B cell (primary cell): Measurements from ENCODE around the gene NPSR1. TPM values are rescaled to one million over a fixed set of nuclear protein-coding genes. Genes with fewer than 3 reads are reported as not detected.

ENCODE experiments used
- ATAC-seq: fragments of 200-7000 bp; cut with Tn5 transposase; one replicate; pipeline ENCODE4 v1.10.0; 2021; ENCODE audit warnings: low read depth, mild to moderate bottlenecking, moderate number of reproducible peaks, moderate library complexity
- CTCF ChIA-PET: fragments of 350-600 bp; sonication (Branson Sonifier 250); formaldehyde crosslinking; loops from one replicate; lab custom pipeline; 2021; ENCODE audit warnings: antibody characterized with exemption, inconsistent platforms; lab: Charles Lee
- POLR2A ChIA-PET: fragments of 350-600 bp; sonication (Branson Sonifier 250); formaldehyde crosslinking; loops from one replicate; lab custom pipeline; 2021; ENCODE audit warnings: antibody characterized with exemption; lab: Charles Lee
- DNase-seq: peaks from one replicate; pipeline ENCODE4 v3.0.0; 2013
- H2AFZ ChIP-seq: 2 replicates; pipeline ENCODE4 v1.6.1; 2012; ENCODE audit warnings: mild to moderate bottlenecking, low read depth, low read length; ENCODE audit not compliant: insufficient read depth, poor library complexity, severe bottlenecking
- H3K27ac ChIP-seq, 2 donors: 1 replicate in 1 of 2; 2 replicates in 1 of 2; pipeline ENCODE4 v1.5.1; 2012 to 2013; ENCODE audit warnings: low read length in 2 of 2, mild to moderate bottlenecking in 2 of 2, moderate library complexity in 1 of 2
- H3K27me3 ChIP-seq, 4 experiments: fragments of 200-600 bp in 1 of 4; sonication (generic) in 1 of 4; replicated peaks in 1 of 4; 1 replicate in 2 of 4; 2 replicates in 2 of 4; pipeline versions ENCODE4 v1.6.1 to v1.7.0; 2013 to 2016; ENCODE audit warnings: low read length in 3 of 4, mild to moderate bottlenecking in 2 of 4, mixed read lengths in 1 of 4, moderate library complexity in 1 of 4; ENCODE audit not compliant: insufficient read depth in 4 of 4, control insufficient read depth in 3 of 4; ENCODE audit errors: control extremely low read depth in 1 of 4
- H3K36me3 ChIP-seq, 2 experiments: replicated peaks in 1 of 2; 1 replicate in 1 of 2; 2 replicates in 1 of 2; pipeline versions ENCODE4 v1.6.1 to v1.7.1; 2013; ENCODE audit warnings: low read length in 1 of 2; ENCODE audit not compliant: insufficient read depth in 2 of 2, control insufficient read depth in 1 of 2; ENCODE audit errors: control extremely low read depth in 1 of 2, extremely low read depth in 1 of 2
- H3K4me1 ChIP-seq, 2 donors: fragments of 200-600 bp in 1 of 2; sonication (generic) in 1 of 2; 1 replicate in 1 of 2; 2 replicates in 1 of 2; pipeline versions ENCODE4 v1.5.1 to v1.6.1; 2013 to 2017; ENCODE audit warnings: low read length in 2 of 2; ENCODE audit not compliant: control insufficient read depth in 2 of 2, insufficient read depth in 2 of 2
- H3K4me2 ChIP-seq: replicated peaks from 2 replicates; pipeline ENCODE3; 2012; ENCODE audit warnings: mild to moderate bottlenecking, low read depth, low read length; ENCODE audit not compliant: poor library complexity, severe bottlenecking
- H3K4me3 ChIP-seq, 5 experiments: fragments of 200-600 bp in 1 of 5; sonication (generic) in 1 of 5; 1 replicate in 3 of 5; 2 replicates in 2 of 5; pipeline versions ENCODE4 v1.5.1 to v1.7.0; 2011 to 2016; ENCODE audit warnings: low read length in 4 of 5, mild to moderate bottlenecking in 4 of 5, low read depth in 2 of 5, control low read depth in 1 of 5, moderate library complexity in 1 of 5; ENCODE audit not compliant: insufficient read depth in 1 of 5; ENCODE audit errors: control extremely low read depth in 1 of 5, extremely low read depth in 1 of 5
- H3K79me2 ChIP-seq: fragments of 200-600 bp; sonication (generic); one replicate; pipeline ENCODE4 v1.6.0; 2016; ENCODE audit warnings: low read length; ENCODE audit not compliant: control insufficient read depth, insufficient read depth
- H3K9ac ChIP-seq: fragments of 200-600 bp; sonication (generic); 2 replicates; pipeline ENCODE4 v1.6.1; 2017; ENCODE audit warnings: mild to moderate bottlenecking, low read length, moderate library complexity
- H3K9me3 ChIP-seq, 3 donors: one replicate each; pipeline versions ENCODE4 v1.6.1 to v1.7.1; 2013; ENCODE audit warnings: low read length in 2 of 3; ENCODE audit not compliant: control insufficient read depth in 2 of 3, insufficient read depth in 1 of 3; ENCODE audit errors: control extremely low read depth in 1 of 3
- H4K20me1 ChIP-seq: 2 replicates; pipeline ENCODE4 v1.6.0; 2012; ENCODE audit warnings: mild to moderate bottlenecking, low read length; ENCODE audit not compliant: insufficient read depth, control insufficient read depth, poor library complexity, severe bottlenecking
- H3K27ac Mint-ChIP-seq: one replicate; pipeline ENCODE4 v1.8.0; 2021; ENCODE audit warnings: mixed read lengths
- H3K27me3 Mint-ChIP-seq: one replicate; pipeline ENCODE4 v1.8.0; 2021; ENCODE audit warnings: mixed read lengths
- H3K4me1 Mint-ChIP-seq: one replicate; pipeline ENCODE4 v1.8.0; 2021; ENCODE audit warnings: mixed read lengths
- H3K4me3 Mint-ChIP-seq: one replicate; pipeline ENCODE4 v1.8.0; 2021; ENCODE audit warnings: mixed read lengths
- H3K9me3 Mint-ChIP-seq: one replicate; pipeline ENCODE4 v1.8.0; 2022; ENCODE audit warnings: mixed read lengths; ENCODE audit not compliant: insufficient read depth
- EZH2 ChIP-seq: IDR thresholded peaks from 2 replicates; pipeline ENCODE4 v1.6.1; 2012; ENCODE audit warnings: borderline replicate concordance, low read depth, mild to moderate bottlenecking, moderate library complexity, low read length; ENCODE audit not compliant: insufficient read depth, poor library complexity, severe bottlenecking
- WGBS: methylation state at CpG from one replicate; pipeline ENCODE4 v1.1.5; 2013; ENCODE audit warnings: missing lambda C conversion rate; ENCODE audit not compliant: insufficient coverage; 5-methylcytosine and 5-hydroxymethylcytosine counted together
- intact Hi-C: fragments of 100-400 bp; cut with micrococcal nuclease; formaldehyde crosslinking; loops from one replicate; pipeline ENCODE4 v1.10.0; 2022
- polyA plus RNA-seq: library from polyadenylated mRNA; depleted of rRNA; stranded (reverse); fragments of >200 nt; gene quantifications from 2 replicates; pipeline ENCODE4 v1.2.3, GENCODE V29; 2012
- total RNA-seq, 2 donors: library from RNA; stranded (reverse); fragments of 120-200 nt in 1 of 2; gene quantifications; 1 replicate in 1 of 2; 2 replicates in 1 of 2; pipeline versions ENCODE4 v1.2.3 to v1.2.4, GENCODE V29; 2013 to 2022
- TF ChIP-seq, protein P1 (sequence below): fragments of 200-600 bp; IDR thresholded peaks from one replicate; pipeline ENCODE4 v1.8.0; 2022; ENCODE audit warnings: antibody characterized with exemption, mild to moderate bottlenecking

The NPSR1 gene
- total and polyA plus RNA-seq, 2 donors (not counting 1 experiment from before 2014, with no cell fraction given) = not detected

- H3K27me3 Mint-ChIP-seq = no peaks in the 10 kb centered on the region
- ChIA-PET CTCF (no interaction called here), POLR2A (no interaction called here)
- H3K4me2 ChIP-seq = no peak overlapping the region
- ATAC-seq = no peak
- H3K9ac ChIP-seq = no peak overlapping the region
- H4K20me1 ChIP-seq = no peaks in the 10 kb centered on the region
- H3K4me1 Mint-ChIP-seq = no peaks in the 10 kb centered on the region
- WGBS = no CpG with 5 or more reads among the region's 1 CpG
- H3K4me1 ChIP-seq = no peaks in the 10 kb centered on the region
- no peaks in the 10 kb centered on the region for H3K9me3 Mint-ChIP-seq
- no peaks in the 10 kb centered on the region for H3K27me3 ChIP-seq
- DNase-seq = no peak
- no peak overlapping the region for H3K27ac ChIP-seq
- H3K79me2 ChIP-seq = no peaks in the 10 kb centered on the region
- no peaks in the 10 kb centered on the region for H3K36me3 ChIP-seq
- peaks cover 0 to under 1% (median 0%) of the 10 kb centered on the region in 3 donors for H3K9me3 ChIP-seq
- no peak for TF ChIP-seq EZH2
- TF ChIP-seq, protein P1, sequence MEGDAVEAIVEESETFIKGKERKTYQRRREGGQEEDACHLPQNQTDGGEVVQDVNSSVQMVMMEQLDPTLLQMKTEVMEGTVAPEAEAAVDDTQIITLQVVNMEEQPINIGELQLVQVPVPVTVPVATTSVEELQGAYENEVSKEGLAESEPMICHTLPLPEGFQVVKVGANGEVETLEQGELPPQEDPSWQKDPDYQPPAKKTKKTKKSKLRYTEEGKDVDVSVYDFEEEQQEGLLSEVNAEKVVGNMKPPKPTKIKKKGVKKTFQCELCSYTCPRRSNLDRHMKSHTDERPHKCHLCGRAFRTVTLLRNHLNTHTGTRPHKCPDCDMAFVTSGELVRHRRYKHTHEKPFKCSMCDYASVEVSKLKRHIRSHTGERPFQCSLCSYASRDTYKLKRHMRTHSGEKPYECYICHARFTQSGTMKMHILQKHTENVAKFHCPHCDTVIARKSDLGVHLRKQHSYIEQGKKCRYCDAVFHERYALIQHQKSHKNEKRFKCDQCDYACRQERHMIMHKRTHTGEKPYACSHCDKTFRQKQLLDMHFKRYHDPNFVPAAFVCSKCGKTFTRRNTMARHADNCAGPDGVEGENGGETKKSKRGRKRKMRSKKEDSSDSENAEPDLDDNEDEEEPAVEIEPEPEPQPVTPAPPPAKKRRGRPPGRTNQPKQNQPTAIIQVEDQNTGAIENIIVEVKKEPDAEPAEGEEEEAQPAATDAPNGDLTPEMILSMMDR = no peak
- H2AFZ ChIP-seq = no peak overlapping the region
- intact Hi-C loops = no loop called here
- no peak overlapping the region for H3K4me3 ChIP-seq
- H3K4me3 Mint-ChIP-seq = no peak overlapping the region
- H3K27ac Mint-ChIP-seq = no peak overlapping the region
Measured at GRCh38 chr7:34734771-34735170, 76.8 kb downstream of the NPSR1 start.

DNA sequence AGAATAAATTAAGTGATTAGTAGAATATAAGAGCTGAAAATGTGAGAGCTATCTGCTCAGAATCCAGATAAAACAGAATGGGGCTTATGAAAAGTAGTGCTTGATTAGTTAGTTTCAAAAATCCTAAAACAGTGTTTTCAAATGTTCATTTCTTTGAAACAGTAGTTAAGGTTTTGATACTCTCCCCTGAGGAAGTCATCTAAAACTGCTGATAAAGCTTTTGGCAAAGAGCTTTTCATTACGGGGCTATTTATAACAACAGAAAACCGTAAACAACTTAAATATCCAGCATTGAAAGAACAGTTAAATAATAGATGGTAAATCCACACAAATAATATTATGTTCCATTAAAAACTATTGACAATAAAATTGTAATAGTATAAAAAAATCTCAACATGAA is 77.5 kb downstream of the NPSR1 start:
- Histone ChIP-seq H3K9ac (no peak overlapping the region), H2AFZ (no peak overlapping the region), H3K36me3 (no peaks in the 10 kb centered on the region), H3K4me1 (no peaks in the 10 kb centered on the region), H3K4me2 (no peak overlapping the region), H4K20me1 (no peaks in the 10 kb centered on the region), H3K27me3 (no peaks in the 10 kb centered on the region), H3K4me3 (no peak overlapping the region), H3K9me3 (peaks cover 0 to 6% (median 0%) of the 10 kb centered on the region in 3 donors), H3K27ac (no peak overlapping the region), H3K79me2 (no peaks in the 10 kb centered on the region)
- Mint-ChIP-seq H3K9me3 (no peaks in the 10 kb centered on the region), H3K27me3 (no peaks in the 10 kb centered on the region), H3K4me3 (no peak overlapping the region), H3K27ac (no peak overlapping the region), H3K4me1 (no peaks in the 10 kb centered on the region)
- no peak for ATAC-seq
- intact Hi-C loops = no loop called here
- TF ChIP-seq, protein P1 = no peak
- no peak for TF ChIP-seq EZH2
- CTCF ChIA-PET = no interaction called here
- POLR2A ChIA-PET = no interaction called here
- no CpG with 5 or more reads among the region's 2 CpGs for WGBS
- no peak for DNase-seq
